DOHH2 (cell line): ENCODE results near the gene HSPB8.

ENCODE experiments used
- CTCF ChIP-seq: fragments of 200-600 bp; sonication (generic); IDR thresholded peaks from one replicate; pipeline ENCODE4 v1.5.1; 2014; ENCODE audit warnings: antibody characterized with exemption, mild to moderate bottlenecking, low read depth, low read length; ENCODE audit not compliant: poor library complexity, severe bottlenecking
- EZH2phosphoT487 ChIP-seq: fragments of 200-600 bp; sonication (generic); IDR thresholded peaks from 2 replicates; pipeline ENCODE4 v1.6.1; 2017; ENCODE audit warnings: borderline replicate concordance, mild to moderate bottlenecking, antibody characterized with exemption, low read length, moderate library complexity, mixed read lengths

DNA sequence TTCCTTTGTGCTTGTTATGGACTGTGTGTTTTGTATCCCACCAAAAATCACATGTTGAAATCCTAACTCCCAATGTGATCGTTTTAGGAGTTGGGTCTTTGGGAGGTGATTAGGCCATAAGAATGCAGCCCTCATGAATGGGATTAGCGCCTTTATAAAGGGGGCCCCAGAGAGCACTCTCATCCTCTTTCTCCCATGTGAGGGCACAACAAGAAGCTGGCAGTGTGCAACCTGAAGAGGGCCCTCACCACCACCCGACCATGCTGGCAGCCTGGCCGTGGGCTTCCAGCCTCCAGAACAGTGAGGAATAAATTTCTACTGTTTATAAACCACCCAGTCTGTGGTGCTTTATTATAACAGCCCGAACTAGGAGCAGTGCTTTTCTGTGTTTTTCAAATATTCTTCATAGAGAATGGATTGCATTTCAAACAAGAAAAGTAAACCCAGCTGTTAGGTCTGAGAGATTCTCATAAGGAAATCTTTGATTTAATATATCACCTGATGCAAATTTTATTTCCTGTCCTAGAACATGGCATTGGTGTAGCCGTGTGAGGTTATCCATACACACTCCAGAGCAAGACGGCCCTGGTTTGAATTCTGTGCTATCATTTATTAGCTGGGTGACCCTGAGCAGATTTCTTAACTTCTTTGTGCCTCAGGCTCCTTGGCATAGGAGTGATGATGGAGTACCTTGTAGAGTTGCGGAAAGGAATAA, 27.8 kb downstream of the HSPB8 start:
- no peak for TF ChIP-seq CTCF
- TF ChIP-seq EZH2phosphoT487, result no peak
